ENCODE measurements around the gene SVIP.
A peak's percentile ranks its signal among the peaks of the same experiment; 100 is the strongest.

The SVIP gene

GRCh38 chr11:22860241-22860640, 30.6 kb upstream of the SVIP start, which contains the start of gene CCDC179:
CCDC179 (minus strand) TSS chr11:22860474; CDS start chr11:22860421, 53 bp downstream.
- Mint-ChIP-seq H3K27ac (no peak within 1 kb of the TSS), H3K4me1 (no peaks in the 10 kb centered on the region), H3K36me3 (ENCODE audit: low read depth) (no peaks in the 10 kb centered on the region), H3K9me3 (peaks cover 3% of the 10 kb centered on the region), H3K4me3 (no peak within 1 kb of the TSS), H3K27me3 (ENCODE audit: low read depth) (no peaks in the 10 kb centered on the region)
- TF ChIP-seq, protein P1, sequence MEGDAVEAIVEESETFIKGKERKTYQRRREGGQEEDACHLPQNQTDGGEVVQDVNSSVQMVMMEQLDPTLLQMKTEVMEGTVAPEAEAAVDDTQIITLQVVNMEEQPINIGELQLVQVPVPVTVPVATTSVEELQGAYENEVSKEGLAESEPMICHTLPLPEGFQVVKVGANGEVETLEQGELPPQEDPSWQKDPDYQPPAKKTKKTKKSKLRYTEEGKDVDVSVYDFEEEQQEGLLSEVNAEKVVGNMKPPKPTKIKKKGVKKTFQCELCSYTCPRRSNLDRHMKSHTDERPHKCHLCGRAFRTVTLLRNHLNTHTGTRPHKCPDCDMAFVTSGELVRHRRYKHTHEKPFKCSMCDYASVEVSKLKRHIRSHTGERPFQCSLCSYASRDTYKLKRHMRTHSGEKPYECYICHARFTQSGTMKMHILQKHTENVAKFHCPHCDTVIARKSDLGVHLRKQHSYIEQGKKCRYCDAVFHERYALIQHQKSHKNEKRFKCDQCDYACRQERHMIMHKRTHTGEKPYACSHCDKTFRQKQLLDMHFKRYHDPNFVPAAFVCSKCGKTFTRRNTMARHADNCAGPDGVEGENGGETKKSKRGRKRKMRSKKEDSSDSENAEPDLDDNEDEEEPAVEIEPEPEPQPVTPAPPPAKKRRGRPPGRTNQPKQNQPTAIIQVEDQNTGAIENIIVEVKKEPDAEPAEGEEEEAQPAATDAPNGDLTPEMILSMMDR (IDR thresholded peaks at IDR 0.05; ENCODE audit: unreplicated experiment in 3 of 3): no peak

DNA sequence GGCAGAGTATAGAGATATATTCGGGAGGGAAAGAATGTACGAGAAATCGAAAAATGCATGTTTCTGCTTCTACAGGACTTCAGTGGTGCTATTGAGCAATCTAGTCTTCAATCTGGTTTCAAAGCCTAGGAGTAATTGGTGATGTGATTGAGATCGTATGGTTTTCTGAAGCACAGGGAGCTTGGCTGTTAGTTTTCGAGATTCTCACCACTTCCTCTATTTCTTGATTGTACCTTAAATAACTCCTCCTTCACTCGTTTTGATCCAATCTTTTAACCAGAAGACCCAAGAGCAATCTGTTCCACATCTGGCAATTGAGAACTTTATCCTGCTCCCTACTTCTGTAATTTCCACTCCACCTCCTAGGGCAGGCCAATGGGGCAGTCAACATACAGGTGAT, 30.2 kb upstream of the SVIP start:
- no peaks in the 10 kb centered on the region for H3K4me1 Mint-ChIP-seq
- H3K27me3 Mint-ChIP-seq (ENCODE audit: low read depth): no peaks in the 10 kb centered on the region
- no peaks in the 10 kb centered on the region for H3K36me3 Mint-ChIP-seq (ENCODE audit: low read depth)
- TF ChIP-seq, protein P1 (IDR thresholded peaks at IDR 0.05; ENCODE audit: unreplicated experiment in 3 of 3): no peak
- no peak overlapping the region for H3K27ac Mint-ChIP-seq
- H3K9me3 Mint-ChIP-seq: peaks cover 3% of the 10 kb centered on the region
- H3K4me3 Mint-ChIP-seq: no peak overlapping the region

- TF ChIP-seq, protein P1 (IDR thresholded peaks at IDR 0.05; ENCODE audit: unreplicated experiment in 3 of 3): no peak
- no peaks in the 10 kb centered on the region for H3K9me3 Mint-ChIP-seq
- H3K36me3 Mint-ChIP-seq (ENCODE audit: low read depth): no peaks in the 10 kb centered on the region
- H3K4me1 Mint-ChIP-seq: no peaks in the 10 kb centered on the region
- H3K27ac Mint-ChIP-seq: no peak overlapping the region
- no peaks in the 10 kb centered on the region for H3K27me3 Mint-ChIP-seq (ENCODE audit: low read depth)
- H3K4me3 Mint-ChIP-seq: no peak overlapping the region
These were observed 21.9 kb upstream of the SVIP start for GRCh38 chr11:22851477-22851876.

GRCh38 chr11:22846726-22847125, 17.1 kb upstream of the SVIP start:
- TF ChIP-seq, protein P1 (IDR thresholded peaks at IDR 0.05; ENCODE audit: unreplicated experiment in 3 of 3): no peak
- no peak overlapping the region for H3K27ac Mint-ChIP-seq
- H3K4me1 Mint-ChIP-seq: no peaks in the 10 kb centered on the region
- no peaks in the 10 kb centered on the region for H3K27me3 Mint-ChIP-seq (ENCODE audit: low read depth)
- H3K9me3 Mint-ChIP-seq: no peaks in the 10 kb centered on the region
- no peaks in the 10 kb centered on the region for H3K36me3 Mint-ChIP-seq (ENCODE audit: low read depth)
- H3K4me3 Mint-ChIP-seq: no peak overlapping the region

GRCh38 chr11:22832315-22833015, 2.9 kb upstream of the SVIP start:
- TF ChIP-seq, protein P1 (IDR thresholded peaks at IDR 0.05; ENCODE audit: unreplicated experiment in 3 of 3): no peak
- Mint-ChIP-seq H3K9me3 (no peaks in the 10 kb centered on the region), H3K36me3 (ENCODE audit: low read depth) (no peaks in the 10 kb centered on the region), H3K4me1 (peaks cover 8% of the 10 kb centered on the region), H3K4me3 (no peak overlapping the region), H3K27ac (no peak overlapping the region), H3K27me3 (ENCODE audit: low read depth) (peaks cover 4% of the 10 kb centered on the region)

DNA sequence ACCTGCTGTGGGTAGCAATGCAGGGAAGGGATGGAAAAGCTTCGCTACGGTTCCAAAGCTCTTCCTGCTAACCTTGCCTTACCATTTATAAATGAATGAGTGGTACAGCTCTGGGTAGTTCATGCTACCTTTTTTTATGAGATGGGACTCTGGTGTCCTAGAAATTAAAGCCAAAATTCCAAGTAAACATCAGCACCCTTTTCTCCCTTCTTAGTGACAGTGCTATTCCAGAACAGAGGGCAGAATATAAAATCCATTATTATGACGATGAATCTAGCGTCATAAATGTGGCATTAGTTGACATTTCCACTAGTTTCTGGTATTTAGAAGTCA, 447 bp upstream of the SVIP start:
- Mint-ChIP-seq H3K4me1 (peaks cover 8% of the 10 kb centered on the region), H3K27ac (peak overlapping the region in 2 of 3 experiments; percentile 23 to 44), H3K4me3 (peak overlapping the region; percentile 93 to 98 (median 97)), H3K27me3 (ENCODE audit: low read depth) (peaks cover 4% of the 10 kb centered on the region), H3K36me3 (ENCODE audit: low read depth) (peaks cover 3% of the 10 kb centered on the region), H3K9me3 (no peaks in the 10 kb centered on the region)
- TF ChIP-seq, protein P1 (IDR thresholded peaks at IDR 0.05; ENCODE audit: unreplicated experiment in 3 of 3): peak in 1 of 3 experiments; percentile 14

Data from nephron (organoid).